HFFc6 (cell line): ENCODE measurements around the gene ASTN2. TPM values are rescaled to one million over a fixed set of nuclear protein-coding genes. Genes with fewer than 3 reads are reported as not detected.
"Not testable (repeated sequence)": the region's sequence is repeated elsewhere in the genome, so short reads cannot be mapped to it uniquely, and the experiment has no call there.

Experiments
- DNase-seq: peaks from one replicate; pipeline ENCODE4 v3.0.0-alpha.2; 2018
- H3K27ac Mint-ChIP-seq: 2 replicates; pipeline ENCODE4 v1.8.0; 2020; ENCODE audit warnings: mild to moderate bottlenecking, mixed read lengths
- H3K27me3 Mint-ChIP-seq: 2 replicates; pipeline ENCODE4 v1.8.0; 2021; ENCODE audit warnings: mild to moderate bottlenecking, moderate library complexity, mixed read lengths; ENCODE audit not compliant: insufficient read depth
- H3K36me3 Mint-ChIP-seq: 2 replicates; pipeline ENCODE4 v1.8.0; 2021; ENCODE audit warnings: low read depth, mixed read lengths
- H3K4me1 Mint-ChIP-seq: 2 replicates; pipeline ENCODE4 v1.8.0; 2020; ENCODE audit warnings: low read depth, mixed read lengths
- H3K4me3 Mint-ChIP-seq: 2 replicates; pipeline ENCODE4 v1.8.0; 2020; ENCODE audit warnings: mild to moderate bottlenecking, moderate library complexity, mixed read lengths
- H3K9me3 Mint-ChIP-seq: 2 replicates; pipeline ENCODE4 v1.8.0; 2020; ENCODE audit warnings: mild to moderate bottlenecking, mixed read lengths
- CTCF ChIP-seq: fragments of 200-600 bp; sonication (generic); IDR thresholded peaks from 2 replicates; pipeline ENCODE4 v1.5.0; 2021; ENCODE audit warnings: antibody characterized with exemption, mild to moderate bottlenecking
- total RNA-seq, 6 experiments: library from RNA; stranded (reverse); fragmentation: NEBNext Ultra II Directional; extraction: Animal tissue kit (Norgen Biotek cat#: 25700); gene quantifications; 2 replicates in 1 of 6; 3 replicates in 5 of 6; pipeline ENCODE4 v1.2.3, GENCODE V29; 2021

The ASTN2 gene
- total RNA-seq, 6 experiments from 2014 or later: 7.3 to 9.7 (median 8.3) TPM

GRCh38 chr9:116927726-116928125 is 487.1 kb downstream of the ASTN2 start:
- no peak for DNase-seq
- no peak overlapping the region for H3K4me3 Mint-ChIP-seq
- no peaks in the 10 kb centered on the region for H3K36me3 Mint-ChIP-seq
- TF ChIP-seq CTCF: no peak
- peaks cover 4% of the 10 kb centered on the region; the same call in 1 of the 2 replicates for H3K9me3 Mint-ChIP-seq
- no peak overlapping the region for H3K27ac Mint-ChIP-seq
- H3K4me1 Mint-ChIP-seq: no peaks in the 10 kb centered on the region
- H3K27me3 Mint-ChIP-seq: no peaks in the 10 kb centered on the region; the same call in 1 of the 2 replicates

GRCh38 chr9:116925121-116925520 is 489.7 kb downstream of the ASTN2 start:
- Mint-ChIP-seq H3K4me1 (no peaks in the 10 kb centered on the region), H3K4me3 (no peak overlapping the region), H3K36me3 (no peaks in the 10 kb centered on the region), H3K27ac (no peak overlapping the region), H3K27me3 (no peaks in the 10 kb centered on the region; the same call in 1 of the 2 replicates), H3K9me3 (peaks cover 4% of the 10 kb centered on the region; the same call in 1 of the 2 replicates)
- TF ChIP-seq CTCF: no peak
- DNase-seq: no peak

GRCh38 chr9:116924462-116925110 is 490.3 kb downstream of the ASTN2 start:
- no peaks in the 10 kb centered on the region for H3K36me3 Mint-ChIP-seq
- no peak overlapping the region for H3K4me3 Mint-ChIP-seq
- no peak overlapping the region for H3K27ac Mint-ChIP-seq
- no peak for TF ChIP-seq CTCF
- no peak for DNase-seq
- H3K9me3 Mint-ChIP-seq: no peaks in the 10 kb centered on the region; the same call in 1 of the 2 replicates
- no peaks in the 10 kb centered on the region; the same call in 1 of the 2 replicates for H3K27me3 Mint-ChIP-seq
- H3K4me1 Mint-ChIP-seq: no peaks in the 10 kb centered on the region

GRCh38 chr9:116917895-116918508 is 496.9 kb downstream of the ASTN2 start:
- DNase-seq, H3K4me1 Mint-ChIP-seq, H3K27me3 Mint-ChIP-seq, H3K36me3 Mint-ChIP-seq, H3K27ac Mint-ChIP-seq, H3K4me3 Mint-ChIP-seq: not testable (repeated sequence)
- peaks cover 12% of the 10 kb centered on the region for H3K9me3 Mint-ChIP-seq

- DNase-seq: no peak
- peaks cover 20% of the 10 kb centered on the region for H3K9me3 Mint-ChIP-seq
- peaks cover under 1% of the 10 kb centered on the region; the same call in 1 of the 2 replicates for H3K27me3 Mint-ChIP-seq
Measured at GRCh38 chr9:116913536-116913935, 501.3 kb downstream of the ASTN2 start.

More at GRCh38 chr9:116913536-116913935, 501.3 kb downstream of the ASTN2 start:
- Mint-ChIP-seq H3K36me3 (no peaks in the 10 kb centered on the region), H3K4me1 (peaks cover 8% of the 10 kb centered on the region; the same call in 1 of the 2 replicates), H3K4me3 (no peak overlapping the region), H3K27ac (no peak overlapping the region)
- no peak for TF ChIP-seq CTCF
